Endothelial cell of umbilical vein (primary cell): ENCODE results near the gene SLC28A1. TPM values are rescaled to one million over a fixed set of nuclear protein-coding genes. Genes with fewer than 3 reads are reported as not detected.

Source experiments
- BruUV-seq: library from RNA; stranded (reverse); fragments of 400-500 nt; replicated peaks from 2 replicates; lab custom pipeline; 2021; lab: Mats Ljungman, UMichigan
- CTCF ChIA-PET: fragments of 300-600, 350-600 bp; sonication (Branson Sonifier 250); formaldehyde crosslinking; loops from one replicate; lab custom pipeline; 2021; ENCODE audit warnings: antibody characterized with exemption, inconsistent platforms; lab: Charles Lee
- POLR2A ChIA-PET: fragments of 300-600, 350-600 bp; sonication (Branson Sonifier 250); formaldehyde crosslinking; loops from one replicate; lab custom pipeline; 2021; ENCODE audit warnings: antibody characterized with exemption, inconsistent platforms; lab: Charles Lee
- DNase-seq: peaks from one replicate; pipeline ENCODE4 v3.0.0-alpha.2; 2011; ENCODE audit warnings: low read depth, low spot score
- FAIRE-seq: peaks from 2 replicates; lab custom pipeline; 2011; peaks lifted over from hg19 to GRCh38; lab: Jason Lieb, UNC
- H2AFZ ChIP-seq: 2 replicates; pipeline ENCODE4 v1.6.0; 2012; ENCODE audit warnings: low read depth, low read length, control low read depth, inconsistent platforms
- H3K27ac ChIP-seq: 2 replicates; pipeline ENCODE4 v1.5.1; 2011; ENCODE audit warnings: low read depth, mild to moderate bottlenecking, control low read depth, low read length, moderate library complexity; ENCODE audit not compliant: insufficient read depth
- H3K27me3 ChIP-seq, 2 experiments: 2 replicates each; pipeline versions ENCODE4 v1.6.0 to v1.6.1; 2011; ENCODE audit warnings: low read length in 2 of 2, mixed read lengths in 1 of 2; ENCODE audit not compliant: control insufficient read depth in 2 of 2, insufficient read depth in 2 of 2
- H3K36me3 ChIP-seq, 2 experiments: 2 replicates in 1 of 2; 3 replicates in 1 of 2; pipeline ENCODE4 v1.5.1; 2011; ENCODE audit warnings: low read length in 2 of 2, mild to moderate bottlenecking in 1 of 2, moderate library complexity in 1 of 2; ENCODE audit not compliant: control insufficient read depth in 2 of 2, insufficient read depth in 2 of 2; ENCODE audit errors: extremely low read depth in 1 of 2
- H3K4me1 ChIP-seq: 3 replicates; pipeline ENCODE4 v1.5.1; 2011; ENCODE audit warnings: mild to moderate bottlenecking, low read length; ENCODE audit not compliant: control insufficient read depth, insufficient read depth; ENCODE audit errors: extremely low read depth
- H3K4me2 ChIP-seq: 2 replicates; pipeline ENCODE4 v1.6.1; 2011; ENCODE audit warnings: low read length, control low read depth, mixed read lengths; ENCODE audit not compliant: insufficient read depth
- H3K4me3 ChIP-seq, 3 experiments: fragments of 200-600 bp in 1 of 3; sonication (generic), shearing (Covaris generic) in 1 of 3; replicated peaks in 1 of 3; 2 replicates each; pipeline ENCODE4 v1.5.1; 2011 to 2016; ENCODE audit warnings: control low read depth in 3 of 3, low read length in 3 of 3, mild to moderate bottlenecking in 2 of 3, inconsistent platforms in 1 of 3, low read depth in 1 of 3, moderate library complexity in 1 of 3; ENCODE audit not compliant: insufficient read depth in 1 of 3
- H3K79me2 ChIP-seq: 2 replicates; pipeline ENCODE4 v1.6.0; 2012; ENCODE audit warnings: low read length, inconsistent platforms; ENCODE audit not compliant: control insufficient read depth, insufficient read depth
- H3K9ac ChIP-seq: replicated peaks from 2 replicates; pipeline ENCODE3; 2011; ENCODE audit warnings: low read length, control low read depth; ENCODE audit not compliant: insufficient read depth; ENCODE audit errors: extremely low read depth
- H3K9me1 ChIP-seq: replicated peaks from 3 replicates; pipeline ENCODE4 v1.6.0; 2011; ENCODE audit warnings: mild to moderate bottlenecking, low read length; ENCODE audit not compliant: control insufficient read depth, insufficient read depth; ENCODE audit errors: extremely low read depth
- H3K9me3 ChIP-seq: replicated peaks from 2 replicates; pipeline ENCODE4 v1.5.1; 2012; ENCODE audit warnings: low read length, inconsistent platforms; ENCODE audit not compliant: control insufficient read depth, insufficient read depth
- H4K20me1 ChIP-seq: replicated peaks from 2 replicates; pipeline ENCODE3; 2011; ENCODE audit warnings: mild to moderate bottlenecking, low read length; ENCODE audit not compliant: control insufficient read depth, insufficient read depth; ENCODE audit errors: extremely low read depth
- EZH2 ChIP-seq: IDR thresholded peaks from 2 replicates; pipeline ENCODE4 v1.6.1; 2012; ENCODE audit warnings: borderline replicate concordance, low read depth, mild to moderate bottlenecking, moderate library complexity, low read length, inconsistent platforms; ENCODE audit not compliant: severe bottlenecking
- FOS ChIP-seq: IDR thresholded peaks from 2 replicates; pipeline ENCODE4 v1.6.1; 2011; ENCODE audit warnings: mild to moderate bottlenecking, low read length, moderate library complexity, borderline replicate concordance; ENCODE audit not compliant: insufficient read depth
- GATA2 ChIP-seq: IDR thresholded peaks from 2 replicates; pipeline ENCODE4 v1.7.0; 2011; ENCODE audit warnings: low read depth, mild to moderate bottlenecking, moderate library complexity, mixed read lengths, low read length; ENCODE audit not compliant: insufficient read length, insufficient read depth
- JUN ChIP-seq: IDR thresholded peaks from 2 replicates; pipeline ENCODE4 v1.6.1; 2011; ENCODE audit warnings: borderline replicate concordance, low read depth; ENCODE audit not compliant: insufficient read length, insufficient read depth
- MYC ChIP-seq: IDR thresholded peaks from one replicate; pipeline ENCODE4 v1.6.1; 2011; ENCODE audit warnings: mild to moderate bottlenecking, low read depth, low read length
- POLR2A ChIP-seq: IDR thresholded peaks from 2 replicates; pipeline ENCODE4 v1.6.1; 2012; ENCODE audit warnings: low read depth, mild to moderate bottlenecking, control low read depth, low read length
- POLR2AphosphoS5 ChIP-seq: IDR thresholded peaks from 2 replicates; pipeline ENCODE4 v1.6.1; 2012; ENCODE audit warnings: low read depth, mild to moderate bottlenecking, control low read depth, low read length, moderate library complexity; ENCODE audit not compliant: insufficient read depth
- dilution Hi-C: fragments of 300-500 bp; cut with MboI; formaldehyde crosslinking; loops from one replicate; pipeline ENCODE4 v1.15.0; 2019; ENCODE audit warnings: low sequenced_read_pairs; ENCODE audit not compliant: extremely low pct_ligation_motif_present
- intact Hi-C: fragments of 100-400 bp; cut with micrococcal nuclease; formaldehyde crosslinking; loops from one replicate; pipeline ENCODE4 v1.10.0; 2022
- polyA plus RNA-seq, 4 experiments: library from polyadenylated mRNA; depleted of rRNA in 3 of 4; stranded (reverse) in 3 of 4; unstranded in 1 of 4; fragments of >200 nt; gene quantifications; 2 replicates each; pipeline versions ENCODE4 v1.2.1 to v1.2.3, GENCODE V29; 2011 to 2012; ENCODE audit warnings: missing spikeins in 1 of 4
- total RNA-seq: library from RNA; stranded (reverse); gene quantifications from 2 replicates; pipeline ENCODE4 v1.2.3, GENCODE V29; 2021
- TF ChIP-seq, protein P1 (sequence below), 2 donors: IDR thresholded peaks; 1 replicate in 1 of 2; 2 replicates in 1 of 2; pipeline ENCODE4 v1.5.1; 2011; ENCODE audit warnings: low read length in 2 of 2, mild to moderate bottlenecking in 2 of 2, moderate library complexity in 2 of 2, control low read depth in 1 of 2, inconsistent platforms in 1 of 2, low read depth in 1 of 2; ENCODE audit not compliant: insufficient read depth in 1 of 2; ENCODE audit errors: extremely low read depth in 1 of 2
- TF ChIP-seq, protein P2 (sequence below): IDR thresholded peaks from 2 replicates; pipeline ENCODE4 v1.6.1; 2011; ENCODE audit not compliant: insufficient read depth, insufficient read length

Gene SLC28A1
- total and polyA plus RNA-seq, 2 donors (not counting 3 experiments of a cell fraction or from before 2014, with no cell fraction given) = not detected

DNA sequence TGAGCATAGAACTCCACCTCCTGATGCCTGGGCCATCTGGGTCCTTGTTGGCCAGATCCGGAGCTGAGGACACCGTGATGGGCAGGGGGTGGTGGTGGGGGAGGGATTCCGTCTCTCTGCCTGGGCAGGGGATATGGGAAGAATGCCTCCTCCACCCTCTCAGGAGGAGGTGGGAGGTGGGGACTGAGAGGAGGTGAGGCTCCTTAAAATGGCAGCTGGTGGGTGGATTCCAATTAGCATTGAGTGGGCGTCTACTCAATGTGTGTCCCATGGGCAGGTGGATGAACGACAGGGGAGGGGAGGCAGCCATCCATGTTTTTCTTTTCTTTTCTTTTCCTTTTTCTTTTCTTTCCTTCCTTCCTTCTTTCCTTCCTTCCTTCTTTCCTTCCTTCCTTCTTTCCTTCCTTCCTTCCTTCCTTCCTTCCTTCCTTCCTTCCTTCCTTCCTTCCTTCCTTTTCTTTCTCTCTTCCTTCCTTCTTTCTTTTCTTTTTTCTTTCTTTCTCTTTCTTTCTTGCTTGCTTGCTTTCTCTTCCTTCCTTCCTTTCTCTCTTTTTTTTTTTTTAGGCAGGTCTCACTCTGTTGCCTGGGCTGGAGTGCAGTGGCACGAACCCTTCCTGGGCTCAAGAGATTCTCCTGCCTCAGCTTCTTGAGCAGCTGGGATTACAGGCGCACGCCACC is 5.0 kb downstream of the SLC28A1 start:
- Histone ChIP-seq H4K20me1 (no peaks in the 10 kb centered on the region), H3K4me1 (no peaks in the 10 kb centered on the region), H3K4me2 (no peak overlapping the region), H3K27ac (no peak overlapping the region), H3K9ac (no peak overlapping the region), H3K36me3 (no peaks in the 10 kb centered on the region), H2AFZ (no peak overlapping the region), H3K27me3 (peaks cover 0 to under 1% of the 10 kb centered on the region in 2 experiments), H3K9me1 (no peaks in the 10 kb centered on the region), H3K9me3 (no peaks in the 10 kb centered on the region), H3K4me3 (no peak overlapping the region), H3K79me2 (no peaks in the 10 kb centered on the region)
- intact Hi-C loops = no loop called here
- BruUV-seq = no TSS peak
- no peak for TF ChIP-seq POLR2A
- FAIRE-seq = no peak
- POLR2A ChIA-PET = no interaction called here
- DNase-seq = no peak
- dilution Hi-C loops = no loop called here
- CTCF ChIA-PET = no interaction called here

DNA sequence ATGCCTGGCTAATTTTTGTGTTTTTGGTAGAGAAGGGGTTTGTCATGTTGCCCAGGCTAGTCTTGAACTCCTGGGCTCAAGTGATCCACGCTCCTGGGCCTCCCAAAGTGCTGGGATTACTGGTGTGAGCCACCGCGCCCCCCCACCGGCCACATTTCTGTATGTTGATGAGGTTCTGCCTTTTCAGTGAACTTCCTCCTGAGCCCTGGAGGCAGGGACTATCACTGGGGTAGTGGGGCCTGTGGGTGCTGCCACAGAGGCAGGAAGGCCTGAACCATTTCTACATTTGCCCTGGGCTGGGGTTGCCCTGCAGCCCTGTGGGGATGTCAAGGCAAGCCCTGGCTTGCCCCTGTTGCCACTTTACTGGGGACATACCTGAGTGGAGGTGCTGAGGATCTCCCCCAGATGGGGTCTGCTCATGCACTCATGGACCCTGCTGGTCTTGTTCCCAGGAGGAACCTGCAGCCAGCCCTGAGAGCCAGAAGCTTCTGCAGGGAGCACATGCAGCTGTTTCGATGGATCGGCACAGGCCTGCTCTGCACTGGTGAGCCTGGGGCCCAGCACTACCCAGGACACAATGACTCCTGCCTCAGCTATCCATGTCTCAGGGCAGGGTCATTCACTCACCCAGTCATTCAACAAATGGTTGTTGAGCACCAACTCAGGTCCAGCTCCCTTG is 5.7 kb downstream of the SLC28A1 start:
- dilution Hi-C loops = no loop called here
- POLR2A ChIA-PET = no interaction called here
- no peak for FAIRE-seq

More for the DNA sequence above, 5.7 kb downstream of the SLC28A1 start:
- no TSS peak for BruUV-seq
- no peaks in the 10 kb centered on the region for H3K27me3 ChIP-seq
- no peaks in the 10 kb centered on the region for H3K4me1 ChIP-seq
- H4K20me1 ChIP-seq = no peaks in the 10 kb centered on the region
- H3K79me2 ChIP-seq = no peaks in the 10 kb centered on the region
- H3K9ac ChIP-seq = no peak overlapping the region
- no peaks in the 10 kb centered on the region for H3K36me3 ChIP-seq
- no peaks in the 10 kb centered on the region for H3K9me3 ChIP-seq
- H2AFZ ChIP-seq = no peak overlapping the region
- TF ChIP-seq POLR2AphosphoS5 = no peak
- TF ChIP-seq GATA2 = no peak
- TF ChIP-seq, protein P1, sequence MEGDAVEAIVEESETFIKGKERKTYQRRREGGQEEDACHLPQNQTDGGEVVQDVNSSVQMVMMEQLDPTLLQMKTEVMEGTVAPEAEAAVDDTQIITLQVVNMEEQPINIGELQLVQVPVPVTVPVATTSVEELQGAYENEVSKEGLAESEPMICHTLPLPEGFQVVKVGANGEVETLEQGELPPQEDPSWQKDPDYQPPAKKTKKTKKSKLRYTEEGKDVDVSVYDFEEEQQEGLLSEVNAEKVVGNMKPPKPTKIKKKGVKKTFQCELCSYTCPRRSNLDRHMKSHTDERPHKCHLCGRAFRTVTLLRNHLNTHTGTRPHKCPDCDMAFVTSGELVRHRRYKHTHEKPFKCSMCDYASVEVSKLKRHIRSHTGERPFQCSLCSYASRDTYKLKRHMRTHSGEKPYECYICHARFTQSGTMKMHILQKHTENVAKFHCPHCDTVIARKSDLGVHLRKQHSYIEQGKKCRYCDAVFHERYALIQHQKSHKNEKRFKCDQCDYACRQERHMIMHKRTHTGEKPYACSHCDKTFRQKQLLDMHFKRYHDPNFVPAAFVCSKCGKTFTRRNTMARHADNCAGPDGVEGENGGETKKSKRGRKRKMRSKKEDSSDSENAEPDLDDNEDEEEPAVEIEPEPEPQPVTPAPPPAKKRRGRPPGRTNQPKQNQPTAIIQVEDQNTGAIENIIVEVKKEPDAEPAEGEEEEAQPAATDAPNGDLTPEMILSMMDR (IDR thresholded peaks at IDR 0.05; ENCODE audit: extremely low read depth in 1 of 2, insufficient read depth in 1 of 2, low read depth in 1 of 2, low read length in 2 of 2) = no peak
- no peak for TF ChIP-seq FOS
- no peak for TF ChIP-seq JUN
- TF ChIP-seq MYC = no peak
- TF ChIP-seq POLR2A = no peak
- TF ChIP-seq, protein P2, sequence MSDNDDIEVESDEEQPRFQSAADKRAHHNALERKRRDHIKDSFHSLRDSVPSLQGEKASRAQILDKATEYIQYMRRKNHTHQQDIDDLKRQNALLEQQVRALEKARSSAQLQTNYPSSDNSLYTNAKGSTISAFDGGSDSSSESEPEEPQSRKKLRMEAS = no peak
- TF ChIP-seq EZH2 = no peak
- no peaks in the 10 kb centered on the region for H3K9me1 ChIP-seq
- H3K4me2 ChIP-seq = no peak overlapping the region
- intact Hi-C loops = no loop called here
- DNase-seq = no peak
- CTCF ChIA-PET = no interaction called here
- no peak overlapping the region for H3K27ac ChIP-seq
- no peak overlapping the region for H3K4me3 ChIP-seq
